ENCODE data around the gene HPCAL4.

The HPCAL4 gene

DNA sequence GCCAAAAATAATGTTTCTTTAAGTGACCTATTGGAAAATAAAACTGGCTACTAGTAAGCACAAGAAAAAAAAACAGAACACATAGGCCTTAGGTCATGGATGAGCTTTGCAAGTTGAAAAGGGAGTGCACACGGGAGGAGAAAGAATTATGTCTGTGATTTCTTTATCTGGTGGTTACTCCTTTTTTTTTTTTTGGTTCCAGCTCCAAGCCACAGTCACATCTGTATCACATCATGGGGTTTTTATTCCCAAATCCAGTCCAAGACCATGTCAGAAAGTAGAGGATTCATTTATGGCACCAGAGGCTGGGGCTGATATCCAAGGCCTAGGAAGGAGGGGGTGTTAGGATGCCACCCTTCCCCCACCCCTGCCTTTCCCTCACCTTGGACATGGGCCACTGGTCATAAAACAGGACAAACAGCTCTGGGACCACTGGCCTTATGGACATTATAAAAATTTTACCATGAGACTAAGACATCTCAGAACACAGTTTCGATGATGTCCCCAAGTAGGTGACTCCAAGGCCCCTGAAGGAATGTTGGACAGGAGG is 41.5 kb downstream of the HPCAL4 start:
- H3K4me1 ChIP-seq (ENCODE audit: insufficient read depth, low read length), result no peaks in the 10 kb centered on the region; the same call in 1 of the 2 replicates
- no peak overlapping the region for H3K27ac ChIP-seq (ENCODE audit: low read length)
- H3K4me3 ChIP-seq (ENCODE audit: low read depth in 1 of 2, low read length in 2 of 2), result no peak overlapping the region
- H3K9me3 ChIP-seq (ENCODE audit: insufficient read depth, low read length, severe bottlenecking), result no peaks in the 10 kb centered on the region
- peaks cover 3% of the 10 kb centered on the region for H4K20me1 ChIP-seq (ENCODE audit: insufficient read depth, low read length)
- TF ChIP-seq EZH2 (IDR thresholded peaks at IDR 0.05; ENCODE audit: borderline replicate concordance, low read depth, low read length, severe bottlenecking), result no peak
- TF ChIP-seq, protein P1, sequence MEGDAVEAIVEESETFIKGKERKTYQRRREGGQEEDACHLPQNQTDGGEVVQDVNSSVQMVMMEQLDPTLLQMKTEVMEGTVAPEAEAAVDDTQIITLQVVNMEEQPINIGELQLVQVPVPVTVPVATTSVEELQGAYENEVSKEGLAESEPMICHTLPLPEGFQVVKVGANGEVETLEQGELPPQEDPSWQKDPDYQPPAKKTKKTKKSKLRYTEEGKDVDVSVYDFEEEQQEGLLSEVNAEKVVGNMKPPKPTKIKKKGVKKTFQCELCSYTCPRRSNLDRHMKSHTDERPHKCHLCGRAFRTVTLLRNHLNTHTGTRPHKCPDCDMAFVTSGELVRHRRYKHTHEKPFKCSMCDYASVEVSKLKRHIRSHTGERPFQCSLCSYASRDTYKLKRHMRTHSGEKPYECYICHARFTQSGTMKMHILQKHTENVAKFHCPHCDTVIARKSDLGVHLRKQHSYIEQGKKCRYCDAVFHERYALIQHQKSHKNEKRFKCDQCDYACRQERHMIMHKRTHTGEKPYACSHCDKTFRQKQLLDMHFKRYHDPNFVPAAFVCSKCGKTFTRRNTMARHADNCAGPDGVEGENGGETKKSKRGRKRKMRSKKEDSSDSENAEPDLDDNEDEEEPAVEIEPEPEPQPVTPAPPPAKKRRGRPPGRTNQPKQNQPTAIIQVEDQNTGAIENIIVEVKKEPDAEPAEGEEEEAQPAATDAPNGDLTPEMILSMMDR (IDR thresholded peaks at IDR 0.05; ENCODE audit: borderline replicate concordance, extremely low read depth, low read length, poor library complexity, severe bottlenecking), result no peak
- DNase-seq (no peak), ATAC-seq (ENCODE audit: insufficient read depth, low read depth) (no peak)
- H3K36me3 ChIP-seq (ENCODE audit: insufficient read depth, low read length), result no peaks in the 10 kb centered on the region
- peaks cover 15% of the 10 kb centered on the region for H3K27me3 ChIP-seq (ENCODE audit: insufficient read depth, low read length, poor library complexity)
- no peaks in the 10 kb centered on the region for H3K79me2 ChIP-seq (ENCODE audit: insufficient read depth, low read length)
- H2AFZ ChIP-seq (ENCODE audit: low read depth, low read length), result no peak overlapping the region
- H3K9ac ChIP-seq (ENCODE audit: low read depth, low read length), result no peak overlapping the region
- H3K4me2 ChIP-seq (ENCODE audit: insufficient read depth, low read length), result no peak overlapping the region

DNA sequence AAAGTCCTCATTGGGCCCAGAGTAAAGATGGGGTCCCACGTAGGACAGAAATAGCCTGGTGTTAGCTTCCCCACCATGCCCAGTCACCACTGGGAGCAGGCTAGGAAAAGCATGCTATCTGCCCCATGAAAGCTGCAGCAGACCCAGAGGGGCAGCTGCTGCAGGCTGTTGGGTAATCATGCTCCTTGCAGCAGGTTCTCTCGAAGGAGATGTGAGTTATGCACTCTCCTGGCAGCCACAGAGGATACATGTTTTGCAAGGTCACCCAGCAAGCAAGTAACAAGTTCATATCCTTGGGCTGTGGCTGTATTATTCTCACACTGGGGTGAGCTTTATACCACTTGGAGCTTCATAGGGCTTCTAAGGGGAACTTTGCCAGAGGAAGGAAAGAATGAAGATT is 42.7 kb downstream of the HPCAL4 start:
- Histone ChIP-seq H3K27me3 (ENCODE audit: insufficient read depth, low read length, poor library complexity) (peaks cover 10% of the 10 kb centered on the region), H2AFZ (ENCODE audit: low read depth, low read length) (no peak overlapping the region), H3K4me2 (ENCODE audit: insufficient read depth, low read length) (no peak overlapping the region), H3K9ac (ENCODE audit: low read depth, low read length) (no peak overlapping the region), H3K9me3 (ENCODE audit: insufficient read depth, low read length, severe bottlenecking) (no peaks in the 10 kb centered on the region), H3K4me3 (ENCODE audit: low read depth in 1 of 2, low read length in 2 of 2) (no peak overlapping the region), H4K20me1 (ENCODE audit: insufficient read depth, low read length) (no peaks in the 10 kb centered on the region; the same call in none of the 2 replicates), H3K27ac (ENCODE audit: low read length) (no peak overlapping the region), H3K4me1 (ENCODE audit: insufficient read depth, low read length) (no peaks in the 10 kb centered on the region), H3K79me2 (ENCODE audit: insufficient read depth, low read length) (no peaks in the 10 kb centered on the region), H3K36me3 (ENCODE audit: insufficient read depth, low read length) (no peaks in the 10 kb centered on the region)
- ATAC-seq (ENCODE audit: insufficient read depth, low read depth) (no peak), DNase-seq (no peak)
- TF ChIP-seq EZH2 (IDR thresholded peaks at IDR 0.05; ENCODE audit: borderline replicate concordance, low read depth, low read length, severe bottlenecking), result no peak
- TF ChIP-seq, protein P1 (IDR thresholded peaks at IDR 0.05; ENCODE audit: borderline replicate concordance, extremely low read depth, low read length, poor library complexity, severe bottlenecking), result no peak

DNA sequence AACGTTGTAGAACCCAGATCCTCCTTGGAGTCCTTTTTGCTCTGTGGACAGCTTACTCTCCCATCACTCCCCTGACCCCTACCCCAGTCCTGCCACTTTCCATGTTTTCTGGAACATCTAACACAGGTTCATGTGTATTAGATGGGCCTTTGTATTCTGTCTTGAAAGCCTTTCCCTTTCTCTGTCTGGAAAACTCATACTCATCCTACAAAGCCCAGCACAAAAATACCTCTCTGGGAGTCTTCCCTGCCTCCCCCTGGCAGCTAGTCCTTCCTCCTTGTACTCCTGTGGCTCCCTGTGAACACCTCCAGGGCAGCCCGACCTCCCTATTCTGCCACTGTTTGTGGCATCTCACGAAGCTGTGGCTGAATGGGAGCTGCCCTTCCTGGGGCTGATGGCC is 44.0 kb downstream of the HPCAL4 start:
- Histone ChIP-seq H3K9me3 (ENCODE audit: insufficient read depth, low read length, severe bottlenecking) (no peaks in the 10 kb centered on the region), H2AFZ (ENCODE audit: low read depth, low read length) (no peak overlapping the region), H3K9ac (ENCODE audit: low read depth, low read length) (no peak overlapping the region), H3K27ac (ENCODE audit: low read length) (no peak overlapping the region), H3K4me1 (ENCODE audit: insufficient read depth, low read length) (no peaks in the 10 kb centered on the region), H3K4me2 (ENCODE audit: insufficient read depth, low read length) (no peak overlapping the region), H3K27me3 (ENCODE audit: insufficient read depth, low read length, poor library complexity) (peaks cover 10% of the 10 kb centered on the region), H4K20me1 (ENCODE audit: insufficient read depth, low read length) (no peaks in the 10 kb centered on the region; the same call in none of the 2 replicates), H3K36me3 (ENCODE audit: insufficient read depth, low read length) (no peaks in the 10 kb centered on the region), H3K4me3 (ENCODE audit: low read depth in 1 of 2, low read length in 2 of 2) (no peak overlapping the region), H3K79me2 (ENCODE audit: insufficient read depth, low read length) (no peaks in the 10 kb centered on the region)
- DNase-seq (no peak), ATAC-seq (ENCODE audit: insufficient read depth, low read depth) (no peak)
- TF ChIP-seq EZH2 (IDR thresholded peaks at IDR 0.05; ENCODE audit: borderline replicate concordance, low read depth, low read length, severe bottlenecking), result no peak
- TF ChIP-seq, protein P1 (IDR thresholded peaks at IDR 0.05; ENCODE audit: borderline replicate concordance, extremely low read depth, low read length, poor library complexity, severe bottlenecking), result no peak
